ENCODE data around the gene PARD3B. TPM values are rescaled to one million over a fixed set of nuclear protein-coding genes. Genes with fewer than 3 reads are reported as not detected.

PARD3B gene
- total RNA-seq, 1 experiment from 2014 or later: 3.6 TPM

GRCh38 chr2:204539019-204539385 is 6.3 kb upstream of the PARD3B start:
- no peaks in the 10 kb centered on the region for H3K9me3 ChIP-seq (ENCODE audit: control insufficient read depth, insufficient read depth, low read depth, low read length)

GRCh38 chr2:204541637-204542036 is 3.6 kb upstream of the PARD3B start:
- TF ChIP-seq REST (IDR thresholded peaks at IDR 0.05; ENCODE audit: insufficient read depth in 1 of 2, low read depth in 2 of 2, low read length in 1 of 2) (no peak), TCF7L2 (IDR thresholded peaks at IDR 0.05; ENCODE audit: low read depth, low read length) (no peak), SIN3A (IDR thresholded peaks at IDR 0.05; ENCODE audit: borderline replicate concordance, insufficient read depth, low read depth, low read length) (no peak), CTCF (IDR thresholded peaks at IDR 0.05) (no peak), POLR2AphosphoS5 (IDR thresholded peaks at IDR 0.05; ENCODE audit: low read depth, low read length) (no peak)
- CTCF ChIA-PET: no interaction called here
- POLR2A ChIA-PET: no interaction called here

More at GRCh38 chr2:204539019-204539385, 6.3 kb upstream of the PARD3B start:
- H3K36me3 ChIP-seq (ENCODE audit: control insufficient read depth, insufficient read depth, low read length): no peaks in the 10 kb centered on the region
- no peak overlapping the region for H3K4me3 ChIP-seq (ENCODE audit: low read depth in 2 of 2, low read length in 2 of 2)
- DNase-seq (ENCODE audit: low read depth, low spot score): no peak
- H3K27ac ChIP-seq (ENCODE audit: low read length): no peak overlapping the region
- intact Hi-C loops (cut with micrococcal nuclease; ENCODE audit: unreplicated experiment) (no loop called here), in situ Hi-C loops (cut with HindIII; ENCODE audit: low pct_unique_long_range_greater_than_20kb, low sequenced_read_pairs) (no loop called here)
- ATAC-seq: no peak
- CTCF ChIA-PET: no interaction called here
- BruUV-seq (replicated peaks): no TSS peak
- H3K27me3 ChIP-seq (ENCODE audit: control insufficient read depth, insufficient read depth, low read length): peaks cover 3% of the 10 kb centered on the region; the same call in 1 of the 2 replicates
- TF ChIP-seq SIN3A (IDR thresholded peaks at IDR 0.05; ENCODE audit: borderline replicate concordance, insufficient read depth, low read depth, low read length) (no peak), POLR2AphosphoS5 (IDR thresholded peaks at IDR 0.05; ENCODE audit: low read depth, low read length) (no peak), TCF7L2 (IDR thresholded peaks at IDR 0.05; ENCODE audit: low read depth, low read length) (no peak), CTCF (IDR thresholded peaks at IDR 0.05) (no peak), REST (IDR thresholded peaks at IDR 0.05; ENCODE audit: insufficient read depth in 1 of 2, low read depth in 2 of 2, low read length in 1 of 2) (no peak)
- H3K4me1 ChIP-seq (ENCODE audit: control insufficient read depth, insufficient read depth, low read length): no peaks in the 10 kb centered on the region
- POLR2A ChIA-PET: no interaction called here

More at GRCh38 chr2:204541637-204542036, 3.6 kb upstream of the PARD3B start:
- no peak overlapping the region for H3K27ac ChIP-seq (ENCODE audit: low read length)
- H3K9me3 ChIP-seq (ENCODE audit: control insufficient read depth, insufficient read depth, low read depth, low read length): no peaks in the 10 kb centered on the region
- BruUV-seq (replicated peaks): no TSS peak
- no peak overlapping the region for H3K4me3 ChIP-seq (ENCODE audit: low read depth in 2 of 2, low read length in 2 of 2)
- DNase-seq (ENCODE audit: low read depth, low spot score): no peak
- in situ Hi-C loops (cut with HindIII; ENCODE audit: low pct_unique_long_range_greater_than_20kb, low sequenced_read_pairs) (no loop called here), intact Hi-C loops (cut with micrococcal nuclease; ENCODE audit: unreplicated experiment) (no loop called here)
- peaks cover 13% of the 10 kb centered on the region; the same call in 1 of the 2 replicates for H3K27me3 ChIP-seq (ENCODE audit: control insufficient read depth, insufficient read depth, low read length)
- no peak for ATAC-seq
- no peaks in the 10 kb centered on the region for H3K36me3 ChIP-seq (ENCODE audit: control insufficient read depth, insufficient read depth, low read length)
- 0 out of 2 replicates have a peak, but pooled peaks cover 4% of the 10 kb centered on the region for H3K4me1 ChIP-seq (ENCODE audit: control insufficient read depth, insufficient read depth, low read length)

All from Panc1 (cell line).